Body of pancreas (tissue), 4 donors: ENCODE measurements around the gene EDIL3.

Source experiments
- CTCF ChIP-seq, 7 experiments: fragments of 450-650 bp in 4 of 7; fragments of 200-600 bp in 3 of 7; sonication (generic) in 3 of 7; IDR thresholded peaks; one replicate each; pipeline ENCODE4 v1.5.1; 2016 to 2019; ENCODE audit warnings: antibody characterized with exemption in 7 of 7
- POLR2A ChIP-seq, 3 donors: fragments of 450-650 bp; IDR thresholded peaks; one replicate each; pipeline ENCODE4 v1.6.1; 2016; ENCODE audit warnings: antibody characterized with exemption in 3 of 3, mild to moderate bottlenecking in 2 of 3

- no peak for TF ChIP-seq CTCF (IDR thresholded peaks at IDR 0.05)
- no peak for TF ChIP-seq POLR2A (IDR thresholded peaks at IDR 0.05)
These were observed 236.0 kb downstream of the EDIL3 start for GRCh38 chr5:84148651-84149050.
